Measurements from ENCODE around the gene UBE2D2. TPM values are rescaled to one million over a fixed set of nuclear protein-coding genes. Genes with fewer than 3 reads are reported as not detected.
A peak's percentile ranks its signal among the peaks of the same experiment; 100 is the strongest.

UBE2D2 gene
- total RNA-seq, 2 experiments from 2014 or later: 145 to 239 TPM

GRCh38 chr5:139658928-139659667 is 98.0 kb downstream of the UBE2D2 start:
- CTCF ChIA-PET (ENCODE audit: unreplicated experiment): interaction anchor here (0.6 kb wide), 1 partner anchor 11 kb away, joined by 3 read pairs; no protein-coding TSS in a partner anchor
- H3K4me1 ChIP-seq (ENCODE audit: insufficient read depth, low read length, poor library complexity, severe bottlenecking): peaks cover 97% of the 10 kb centered on the region

GRCh38 chr5:139659695-139660101 is 98.6 kb downstream of the UBE2D2 start:
- BruUV-seq (replicated peaks): no TSS peak
- Histone ChIP-seq H3K4me2 (ENCODE audit: low read length) (peak overlapping the region; percentile 77), H3K27ac (ENCODE audit: low read depth, low read length, poor library complexity, severe bottlenecking) (peak overlapping the region; percentile 36), H4K20me1 (ENCODE audit: insufficient read depth, low read length) (peaks cover 12% of the 10 kb centered on the region; the same call in 1 of the 2 replicates), H2AFZ (ENCODE audit: low read length) (no peak overlapping the region), H3K9me2 (ENCODE audit: insufficient read depth, low read length) (no peaks in the 10 kb centered on the region), H3K79me2 (ENCODE audit: insufficient read depth, low read depth, low read length) (peaks cover 95% of the 10 kb centered on the region), H3K9me3 (ENCODE audit: low read length) (no peaks in the 10 kb centered on the region), H3K4me1 (ENCODE audit: insufficient read depth, low read length, poor library complexity, severe bottlenecking) (peaks cover 97% of the 10 kb centered on the region), H3K36me3 (ENCODE audit: insufficient read depth, low read length) (peaks cover 9% of the 10 kb centered on the region; the same call in 1 of the 2 replicates), H3K4me3 (ENCODE audit: low read depth, low read length, poor library complexity, severe bottlenecking) (peak overlapping the region; percentile 45)
- intact Hi-C loops (cut with micrococcal nuclease; ENCODE audit: unreplicated experiment): no loop called here
- DNase-seq (ENCODE audit: low spot score): no peak
- TF ChIP-seq CTCF (conservative IDR thresholded peaks at IDR 0.05; ENCODE audit: low read length) (no peak), EZH2phosphoT487 (IDR thresholded peaks at IDR 0.05; ENCODE audit: borderline replicate concordance, low read depth, low read length) (no peak)
- CTCF ChIA-PET (ENCODE audit: unreplicated experiment): interaction anchor here (0.6 kb wide), 1 partner anchor 10 kb away, joined by 3 read pairs; no protein-coding TSS in a partner anchor
- POLR2A ChIA-PET: interaction anchor here (0.9 to 1.7 kb wide), 3 partner anchors 8 to 11 kb away, joined by 3 to 10 read pairs (median 8); partner anchors contain the start of gene CXXC5

More at GRCh38 chr5:139658928-139659667, 98.0 kb downstream of the UBE2D2 start:
- Histone ChIP-seq H3K79me2 (ENCODE audit: insufficient read depth, low read depth, low read length) (peaks cover 95% of the 10 kb centered on the region), H3K9me3 (ENCODE audit: low read length) (no peaks in the 10 kb centered on the region), H3K4me2 (ENCODE audit: low read length) (peak overlapping the region; percentile 77), H2AFZ (ENCODE audit: low read length) (no peak overlapping the region), H4K20me1 (ENCODE audit: insufficient read depth, low read length) (peaks cover 12% of the 10 kb centered on the region; the same call in 1 of the 2 replicates), H3K4me3 (ENCODE audit: low read depth, low read length, poor library complexity, severe bottlenecking) (peak overlapping the region; percentile 45), H3K36me3 (ENCODE audit: insufficient read depth, low read length) (peaks cover 7% of the 10 kb centered on the region; the same call in 1 of the 2 replicates), H3K9me2 (ENCODE audit: insufficient read depth, low read length) (no peaks in the 10 kb centered on the region), H3K27ac (ENCODE audit: low read depth, low read length, poor library complexity, severe bottlenecking) (peak overlapping the region; percentile 36)
- no TSS peak for BruUV-seq (replicated peaks)
- no peak for DNase-seq (ENCODE audit: low spot score)
- intact Hi-C loops (cut with micrococcal nuclease; ENCODE audit: unreplicated experiment): no loop called here
- TF ChIP-seq EZH2phosphoT487 (IDR thresholded peaks at IDR 0.05; ENCODE audit: borderline replicate concordance, low read depth, low read length) (no peak), CTCF (conservative IDR thresholded peaks at IDR 0.05; ENCODE audit: low read length) (no peak)
- POLR2A ChIA-PET: no interaction called here
